ENCODE measurements around the gene DUSP15.
A peak's percentile ranks its signal among the peaks of the same experiment; 100 is the strongest.
"Not testable (repeated sequence)": the region's sequence is repeated elsewhere in the genome, so short reads cannot be mapped to it uniquely, and the experiment has no call there.

DUSP15 gene

DNA sequence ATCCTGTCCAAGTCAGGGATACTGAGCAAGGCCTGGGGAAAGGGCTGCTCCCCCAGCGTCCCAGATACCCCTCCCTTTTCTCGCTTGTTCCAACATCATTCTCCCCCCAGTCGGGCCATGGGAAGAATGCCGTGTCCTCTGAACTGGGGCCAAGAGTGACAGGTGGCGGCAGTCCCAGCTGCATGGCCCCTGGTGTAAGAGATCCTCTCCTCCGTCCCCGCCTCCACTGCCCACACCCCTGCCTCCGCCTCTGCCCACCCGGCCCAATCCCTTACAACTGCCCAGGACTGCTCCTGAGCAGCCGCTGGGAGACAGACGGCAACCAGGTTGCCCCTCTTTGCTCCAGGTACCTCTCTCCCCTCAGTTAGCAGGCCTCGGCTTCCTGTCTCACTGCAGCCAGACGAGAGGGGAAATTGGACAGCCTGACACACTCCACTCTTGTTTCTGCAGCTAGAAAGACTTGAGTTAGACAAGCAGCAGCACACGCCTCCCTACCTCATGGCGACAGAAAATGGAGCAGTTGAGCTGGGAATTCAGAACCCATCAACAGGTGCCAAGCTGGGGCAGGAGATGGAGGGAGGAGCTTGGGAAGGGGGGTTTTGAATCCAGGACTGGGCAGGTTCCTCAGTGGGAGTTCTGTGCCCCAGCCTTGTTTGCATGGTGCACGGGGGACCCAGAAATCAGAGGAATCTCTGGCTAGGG lies 51.1 kb downstream of the DUSP15 start, which contains the start of gene MYLK2:
Gene MYLK2 (plus strand): TSS at position 274 of the 702 bp plus-strand sequence. CDS start 225 bp downstream, at position 499.
- DNase-seq, result no peak

DNA sequence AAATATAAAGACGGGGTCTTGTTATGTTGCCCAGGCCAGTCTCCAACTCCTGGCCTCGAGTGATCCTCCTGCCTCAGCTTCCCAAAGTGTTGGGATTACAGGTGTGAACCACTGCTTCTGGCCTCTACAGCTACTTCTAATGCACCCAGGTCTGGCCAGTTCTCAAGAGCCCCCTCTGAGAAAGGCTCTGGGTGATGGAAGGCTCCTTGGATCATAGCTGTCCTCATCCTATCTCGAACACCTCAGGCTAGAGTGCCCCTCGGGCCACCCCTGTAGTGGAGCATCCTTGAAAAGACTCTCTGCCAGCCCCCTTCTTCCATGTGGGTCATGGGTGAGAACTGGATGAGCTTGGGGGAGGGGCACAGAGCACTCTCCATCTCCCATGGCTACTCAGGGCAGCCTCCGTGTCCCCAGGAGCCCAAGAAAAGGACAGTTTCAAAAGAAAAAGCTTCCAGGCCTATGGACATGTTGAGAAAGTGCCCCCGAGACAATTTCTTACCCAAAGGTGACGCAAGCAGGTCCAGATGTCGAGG lies 51.9 kb downstream of the DUSP15 start:
- DNase-seq, result no peak

DNA sequence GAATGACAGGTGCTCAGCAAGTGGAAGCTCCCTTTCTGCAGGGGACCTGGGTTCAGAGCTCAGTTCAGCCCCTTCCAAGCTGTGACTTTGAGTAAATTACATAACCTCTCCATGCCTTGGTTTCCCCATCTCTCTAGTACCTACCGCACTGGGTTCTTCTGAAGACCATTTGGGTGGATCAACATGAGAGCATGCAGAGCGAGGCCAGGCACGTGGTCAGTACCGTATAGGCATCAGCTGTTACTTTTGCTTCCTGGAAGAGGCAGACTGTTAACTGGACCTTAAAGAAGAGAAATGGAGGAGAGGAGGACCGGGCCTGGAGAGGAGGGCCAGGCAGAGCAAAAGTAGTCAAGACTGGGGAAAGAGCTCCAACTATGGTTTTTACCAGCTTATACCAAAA lies 52.9 kb downstream of the DUSP15 start:
- no peak for DNase-seq

DNA sequence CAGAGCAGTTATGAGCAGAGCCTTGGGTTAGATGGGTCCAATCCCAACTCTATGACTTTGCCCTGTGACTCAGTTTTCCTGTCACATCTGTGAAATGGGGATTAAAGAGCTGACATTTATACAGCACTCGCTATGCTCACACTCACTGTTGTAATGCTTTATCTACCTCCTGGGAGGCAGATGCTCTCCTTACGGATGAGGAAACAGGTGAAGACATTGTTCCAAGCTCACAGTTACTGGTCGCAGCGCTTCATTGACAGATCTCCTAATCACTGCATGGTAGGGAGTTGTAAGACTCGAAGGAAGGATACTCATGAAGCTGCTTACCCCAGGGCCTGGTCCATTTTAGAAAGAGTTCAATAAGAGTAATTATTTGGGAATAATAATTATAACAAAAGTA lies 54.1 kb downstream of the DUSP15 start:
- no peak for DNase-seq

DNA sequence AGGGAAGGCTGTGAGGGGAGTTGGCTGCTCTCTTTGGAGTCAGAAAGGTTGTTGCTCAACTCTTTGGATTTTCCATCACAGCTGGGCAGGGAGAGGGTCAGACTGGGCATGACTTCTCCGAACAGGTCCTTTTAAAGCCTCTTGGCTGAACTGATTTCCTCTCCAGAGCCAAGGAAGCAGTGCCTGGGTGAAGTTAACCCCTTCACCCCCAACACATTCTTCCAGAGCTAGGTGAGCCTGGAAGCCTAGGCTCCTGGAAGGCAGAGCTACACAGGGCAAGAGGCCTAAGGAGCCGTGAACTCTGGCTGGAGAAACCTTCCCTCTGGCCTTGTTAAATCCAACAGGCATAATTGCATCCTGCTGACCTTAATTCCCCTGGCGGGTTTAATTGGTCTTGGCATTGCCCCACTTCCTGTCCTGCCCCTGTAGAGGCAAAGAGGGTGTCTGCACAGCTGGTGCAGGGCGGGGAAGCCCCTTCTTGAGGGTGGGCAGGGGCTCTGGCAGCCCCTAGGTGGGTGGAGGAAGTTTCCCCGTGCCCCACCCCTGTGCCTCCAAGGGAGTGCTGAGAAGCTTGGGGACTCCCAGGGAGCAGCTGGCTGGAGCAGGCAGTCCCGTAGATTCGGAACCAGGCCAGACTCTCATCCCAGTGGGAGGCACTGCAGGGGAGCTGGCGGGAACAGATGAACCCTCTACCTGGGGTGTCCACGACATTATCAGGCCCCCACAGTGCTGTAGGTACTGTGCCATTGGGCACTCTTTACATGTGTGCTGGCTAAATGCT lies 54.7 kb downstream of the DUSP15 start:
- no peak for DNase-seq

DNA sequence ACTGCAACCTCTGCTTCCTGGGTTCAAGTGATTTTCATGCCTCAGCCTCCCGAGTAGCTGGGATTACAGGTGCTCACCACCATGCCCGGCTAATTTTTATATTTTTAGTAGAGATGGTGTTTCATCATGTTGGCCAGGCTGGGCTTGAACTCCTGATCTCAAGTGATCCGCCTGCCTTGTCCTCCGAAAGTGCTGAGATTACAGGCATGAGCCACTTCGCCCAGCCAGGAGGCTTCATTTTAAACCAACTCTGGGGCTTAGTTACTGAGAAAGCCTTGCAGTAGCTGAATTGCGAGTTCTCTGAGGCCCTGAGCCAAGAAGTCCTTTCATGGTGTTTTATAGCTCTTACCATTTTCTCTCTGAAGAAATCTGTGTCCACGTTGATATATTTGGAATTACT lies 56.2 kb downstream of the DUSP15 start:
- not testable (repeated sequence) for DNase-seq

DNA sequence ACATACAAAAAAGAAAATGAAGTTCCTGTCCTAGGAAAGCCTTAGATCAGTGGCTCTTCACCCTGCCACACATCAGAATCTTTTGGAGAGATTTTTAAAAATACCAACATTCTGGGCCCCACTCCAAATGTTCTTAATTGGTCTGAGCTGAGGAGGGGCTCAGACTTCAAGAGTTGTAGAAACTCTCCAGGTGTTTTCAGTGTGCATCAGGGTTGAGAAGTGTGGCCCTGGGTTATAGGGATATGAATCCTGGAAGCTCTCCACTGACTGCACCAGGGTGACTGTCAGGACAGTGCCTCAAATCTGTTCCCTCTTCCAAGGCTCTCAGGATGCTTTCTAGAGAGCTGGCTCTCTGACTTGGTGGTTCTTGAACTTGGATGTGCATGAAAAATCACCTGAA lies 56.7 kb downstream of the DUSP15 start:
- DNase-seq, result no peak

DNA sequence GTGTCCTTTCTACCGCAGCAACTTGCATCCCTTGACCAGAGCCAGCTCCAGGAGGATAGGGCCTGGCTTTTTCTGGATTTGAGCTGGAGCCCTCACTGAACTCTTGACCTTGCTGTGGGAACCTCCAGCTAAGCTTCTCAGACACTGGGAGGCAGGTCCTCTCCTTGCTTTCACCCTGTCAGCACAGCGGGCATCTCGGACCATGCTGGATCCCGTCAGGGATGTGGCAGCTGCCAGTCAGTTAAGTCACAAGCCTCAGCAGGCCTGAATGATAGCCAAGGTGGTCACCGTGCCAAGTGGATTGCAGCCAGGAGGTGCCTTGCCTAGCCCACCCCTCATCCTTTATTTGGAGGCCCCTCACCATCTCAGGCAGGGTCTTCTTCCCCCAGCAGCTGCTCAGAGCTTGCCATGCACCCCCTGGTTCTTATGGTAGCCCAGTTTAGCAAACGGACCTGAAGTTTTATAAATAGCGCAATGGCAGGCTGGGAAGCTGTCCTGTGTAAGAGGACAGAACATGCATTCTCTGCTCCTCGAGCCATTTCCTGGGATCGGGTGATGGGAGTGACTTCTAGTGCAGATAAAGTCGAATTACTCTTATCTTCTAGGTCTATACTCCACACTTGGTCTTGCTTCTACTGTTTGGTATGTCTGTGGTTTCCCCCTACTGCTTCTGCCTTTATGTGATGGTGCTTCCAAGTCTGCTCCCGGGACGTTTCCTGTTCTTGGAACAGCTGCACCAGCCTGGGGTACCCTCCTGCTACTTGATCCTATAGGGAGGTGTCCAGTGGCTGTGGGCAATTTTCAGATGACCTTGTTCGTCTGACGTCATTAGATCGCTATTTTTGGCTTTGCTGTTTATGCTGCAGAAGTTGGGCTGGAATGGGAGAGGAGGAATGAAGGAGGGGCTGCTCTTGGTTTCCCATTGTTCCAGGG lies 58.3 kb downstream of the DUSP15 start:
- DNase-seq, result peak; percentile 69

DNA sequence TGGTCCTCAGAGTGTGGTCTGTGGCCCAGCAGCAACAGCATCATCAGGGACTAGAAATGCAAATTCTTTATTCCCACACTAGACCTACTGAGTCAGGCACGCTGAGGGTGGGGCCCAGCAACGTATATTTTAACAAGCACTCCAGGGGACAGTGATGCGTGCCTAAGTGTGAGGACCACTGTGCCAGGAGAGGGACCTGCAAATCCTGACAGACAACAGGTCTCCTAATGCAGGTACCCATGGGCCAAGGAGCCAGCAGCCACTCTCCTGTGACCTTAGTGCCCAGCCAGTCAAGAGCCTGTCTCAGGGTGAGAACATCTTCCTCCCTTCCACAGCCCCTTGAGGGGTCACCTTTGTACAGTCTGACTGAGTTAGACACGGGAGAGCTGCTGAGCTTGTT lies 59.1 kb downstream of the DUSP15 start:
- no peak for DNase-seq

All from NCI-H226 (cell line).